Measurements from ENCODE around the gene KRT10. TPM values are rescaled to one million over a fixed set of nuclear protein-coding genes. Genes with fewer than 3 reads are reported as not detected.

The KRT10 gene
- 2.2 and 2.4 TPM in 2 replicates for total RNA-seq

DNA sequence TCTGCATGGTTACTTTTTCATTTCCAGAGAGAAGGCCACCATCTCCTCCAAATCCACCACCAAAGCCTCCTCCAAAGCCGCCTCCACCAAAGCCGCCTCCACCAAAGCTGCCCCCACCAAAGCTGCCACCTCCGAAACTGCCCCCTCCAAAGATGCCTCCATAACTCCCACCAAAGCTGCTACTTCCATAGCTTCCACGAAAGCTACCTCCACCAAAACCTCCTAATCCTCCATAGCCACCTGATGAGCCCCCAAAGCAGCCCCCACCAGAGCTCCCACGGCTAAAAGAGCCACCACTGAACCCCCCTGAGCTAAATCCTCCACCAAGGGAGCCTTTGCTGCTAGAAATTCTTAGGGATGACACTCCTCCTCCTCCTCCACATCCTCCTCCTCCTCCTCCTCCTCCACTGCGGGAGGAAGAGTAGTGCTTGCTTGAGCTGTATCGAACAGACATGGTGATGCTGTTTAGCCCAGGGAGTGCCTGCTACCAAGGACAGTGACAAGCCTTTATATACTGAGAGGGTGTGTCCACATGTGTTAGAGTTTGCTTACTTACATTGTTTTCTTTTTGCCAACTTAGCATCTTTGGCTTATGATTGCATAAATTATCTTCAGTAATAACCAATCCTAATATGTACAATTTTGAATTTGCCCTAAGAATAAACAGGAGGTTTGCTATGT lies at the start of gene KRT10:
Gene KRT10, minus strand, starts transcription at position 483 of the 681 bp plus-strand sequence. Its CDS starts 29 bp downstream, at position 454.
- Histone ChIP-seq H3K4me3 (ENCODE audit: insufficient read depth, low read length) (no peak within 1 kb of the TSS), H3K4me2 (ENCODE audit: insufficient read depth, low read length) (no peak within 1 kb of the TSS), H3K27me3 (ENCODE audit: insufficient read depth, low read length) (no peaks in the 10 kb centered on the region), H3K9me3 (ENCODE audit: low read depth, low read length) (no peaks in the 10 kb centered on the region), H3K79me2 (ENCODE audit: insufficient read depth, low read length) (peaks cover 42% of the 10 kb centered on the region), H2AFZ (ENCODE audit: low read length) (no peak within 1 kb of the TSS), H3K36me3 (ENCODE audit: insufficient read depth, low read length) (peaks cover 7% of the 10 kb centered on the region), H4K20me1 (ENCODE audit: insufficient read depth, low read length) (no peaks in the 10 kb centered on the region), H3K4me1 (ENCODE audit: insufficient read depth, low read length) (peaks cover 8% of the 10 kb centered on the region), H3K27ac (ENCODE audit: low read depth, low read length) (no peak within 1 kb of the TSS)
- no peak for DNase-seq (ENCODE audit: insufficient read length, low spot score, missing footprints)
- TF ChIP-seq, protein P1, sequence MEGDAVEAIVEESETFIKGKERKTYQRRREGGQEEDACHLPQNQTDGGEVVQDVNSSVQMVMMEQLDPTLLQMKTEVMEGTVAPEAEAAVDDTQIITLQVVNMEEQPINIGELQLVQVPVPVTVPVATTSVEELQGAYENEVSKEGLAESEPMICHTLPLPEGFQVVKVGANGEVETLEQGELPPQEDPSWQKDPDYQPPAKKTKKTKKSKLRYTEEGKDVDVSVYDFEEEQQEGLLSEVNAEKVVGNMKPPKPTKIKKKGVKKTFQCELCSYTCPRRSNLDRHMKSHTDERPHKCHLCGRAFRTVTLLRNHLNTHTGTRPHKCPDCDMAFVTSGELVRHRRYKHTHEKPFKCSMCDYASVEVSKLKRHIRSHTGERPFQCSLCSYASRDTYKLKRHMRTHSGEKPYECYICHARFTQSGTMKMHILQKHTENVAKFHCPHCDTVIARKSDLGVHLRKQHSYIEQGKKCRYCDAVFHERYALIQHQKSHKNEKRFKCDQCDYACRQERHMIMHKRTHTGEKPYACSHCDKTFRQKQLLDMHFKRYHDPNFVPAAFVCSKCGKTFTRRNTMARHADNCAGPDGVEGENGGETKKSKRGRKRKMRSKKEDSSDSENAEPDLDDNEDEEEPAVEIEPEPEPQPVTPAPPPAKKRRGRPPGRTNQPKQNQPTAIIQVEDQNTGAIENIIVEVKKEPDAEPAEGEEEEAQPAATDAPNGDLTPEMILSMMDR (IDR thresholded peaks at IDR 0.05; ENCODE audit: extremely low read depth, low read depth, low read length) = no peak

DNA sequence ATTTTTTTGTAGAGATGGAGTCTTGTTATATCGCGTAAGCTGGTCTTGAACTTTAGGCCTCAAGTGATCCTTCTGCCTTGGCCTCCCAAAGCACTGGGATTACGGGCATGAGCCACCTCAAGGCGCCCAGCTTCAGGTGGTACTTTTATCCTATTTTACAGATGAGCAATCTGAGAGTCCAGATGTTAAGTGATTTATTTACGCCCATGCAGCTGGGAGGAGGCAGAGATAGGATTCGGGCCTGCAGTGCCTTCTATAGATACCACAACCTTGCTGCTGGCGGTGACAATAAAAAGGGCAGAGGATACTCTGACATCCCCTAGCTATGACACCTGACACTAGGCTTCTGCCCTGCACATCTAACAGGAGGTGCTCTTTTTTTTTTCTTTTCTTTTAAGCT lies 48.9 kb upstream of the KRT10 start:
- Histone ChIP-seq H3K36me3 (ENCODE audit: insufficient read depth, low read length) (no peaks in the 10 kb centered on the region), H3K27me3 (ENCODE audit: insufficient read depth, low read length) (no peaks in the 10 kb centered on the region), H3K4me3 (ENCODE audit: insufficient read depth, low read length) (no peak overlapping the region), H4K20me1 (ENCODE audit: insufficient read depth, low read length) (no peaks in the 10 kb centered on the region), H3K27ac (ENCODE audit: low read depth, low read length) (no peak overlapping the region), H3K4me2 (ENCODE audit: insufficient read depth, low read length) (no peak overlapping the region), H3K79me2 (ENCODE audit: insufficient read depth, low read length) (no peaks in the 10 kb centered on the region), H3K9me3 (ENCODE audit: low read depth, low read length) (no peaks in the 10 kb centered on the region), H3K4me1 (ENCODE audit: insufficient read depth, low read length) (peaks cover 9% of the 10 kb centered on the region), H2AFZ (ENCODE audit: low read length) (no peak overlapping the region)
- no peak for DNase-seq (ENCODE audit: insufficient read length, low spot score, missing footprints)
- TF ChIP-seq, protein P1 (IDR thresholded peaks at IDR 0.05; ENCODE audit: extremely low read depth, low read depth, low read length) = no peak

DNA sequence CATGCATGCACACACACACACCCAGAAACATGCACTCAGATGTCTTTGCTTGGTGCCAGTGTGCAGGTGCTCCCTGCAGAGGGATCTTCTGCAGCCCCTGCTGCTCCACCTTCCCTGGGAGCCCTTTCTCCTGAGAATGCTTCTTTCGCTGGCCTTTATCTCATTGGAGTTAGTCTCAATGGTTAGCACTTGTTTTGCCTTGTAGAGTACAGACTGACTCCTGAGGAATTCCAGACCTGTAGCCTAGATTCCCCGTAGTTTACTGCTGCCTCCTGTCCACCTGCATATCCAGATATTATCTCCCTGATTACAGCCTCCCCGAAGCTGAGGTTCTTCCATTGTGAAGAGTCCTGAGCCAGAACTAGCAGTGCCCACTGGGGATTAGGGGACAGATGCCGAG lies 47.7 kb upstream of the KRT10 start:
- Histone ChIP-seq H3K4me1 (ENCODE audit: insufficient read depth, low read length) (peaks cover 9% of the 10 kb centered on the region), H3K4me2 (ENCODE audit: insufficient read depth, low read length) (no peak overlapping the region), H3K9me3 (ENCODE audit: low read depth, low read length) (no peaks in the 10 kb centered on the region), H3K36me3 (ENCODE audit: insufficient read depth, low read length) (no peaks in the 10 kb centered on the region), H3K4me3 (ENCODE audit: insufficient read depth, low read length) (no peak overlapping the region), H3K79me2 (ENCODE audit: insufficient read depth, low read length) (no peaks in the 10 kb centered on the region), H3K27ac (ENCODE audit: low read depth, low read length) (no peak overlapping the region), H2AFZ (ENCODE audit: low read length) (no peak overlapping the region), H4K20me1 (ENCODE audit: insufficient read depth, low read length) (no peaks in the 10 kb centered on the region), H3K27me3 (ENCODE audit: insufficient read depth, low read length) (no peaks in the 10 kb centered on the region)
- TF ChIP-seq, protein P1 (IDR thresholded peaks at IDR 0.05; ENCODE audit: extremely low read depth, low read depth, low read length) = no peak
- no peak for DNase-seq (ENCODE audit: insufficient read length, low spot score, missing footprints)

DNA sequence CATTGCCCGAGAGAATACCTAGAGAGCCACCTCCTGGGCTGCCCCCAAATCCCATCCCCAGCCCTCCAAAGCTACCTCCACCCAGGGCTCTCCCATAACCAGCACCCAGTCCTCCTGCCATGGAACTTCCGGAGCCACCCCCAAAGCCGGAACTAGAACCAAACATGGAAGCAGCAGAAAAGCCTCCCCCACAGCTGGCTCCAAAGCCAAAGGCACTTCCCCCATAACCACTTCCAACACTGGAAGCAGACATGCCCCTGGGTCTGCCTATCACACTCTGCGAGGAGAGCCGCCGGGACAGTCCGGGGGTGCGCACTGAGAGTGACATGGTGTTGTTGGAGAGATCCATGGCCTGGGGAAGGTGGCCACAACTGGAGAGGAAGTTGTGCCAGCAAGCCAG lies 44.4 kb upstream of the KRT10 start, which contains the start of gene KRT12:
Gene KRT12, minus strand, starts transcription at position 386 of the 400 bp plus-strand sequence. Its CDS starts 37 bp downstream, at position 349.
- H3K27ac ChIP-seq (ENCODE audit: low read depth, low read length) = no peak within 1 kb of the TSS
- H3K4me3 ChIP-seq (ENCODE audit: insufficient read depth, low read length) = no peak within 1 kb of the TSS
- H2AFZ ChIP-seq (ENCODE audit: low read length) = no peak within 1 kb of the TSS
- H3K36me3 ChIP-seq (ENCODE audit: insufficient read depth, low read length) = no peaks in the 10 kb centered on the region
- no peaks in the 10 kb centered on the region for H4K20me1 ChIP-seq (ENCODE audit: insufficient read depth, low read length)
- H3K9me3 ChIP-seq (ENCODE audit: low read depth, low read length) = no peaks in the 10 kb centered on the region
- TF ChIP-seq, protein P1 (IDR thresholded peaks at IDR 0.05; ENCODE audit: extremely low read depth, low read depth, low read length) = no peak
- peaks cover 6% of the 10 kb centered on the region for H3K4me1 ChIP-seq (ENCODE audit: insufficient read depth, low read length)
- H3K4me2 ChIP-seq (ENCODE audit: insufficient read depth, low read length) = no peak within 1 kb of the TSS
- no peak for DNase-seq (ENCODE audit: insufficient read length, low spot score, missing footprints)
- H3K27me3 ChIP-seq (ENCODE audit: insufficient read depth, low read length) = no peaks in the 10 kb centered on the region
- H3K79me2 ChIP-seq (ENCODE audit: insufficient read depth, low read length) = no peaks in the 10 kb centered on the region

Data from osteoblast (primary cell).